H7 (cell line): Measurements from ENCODE around the gene SNX21. TPM values are rescaled to one million over a fixed set of nuclear protein-coding genes. Genes with fewer than 3 reads are reported as not detected.

ENCODE experiments used
- DNase-seq: peaks from one replicate; pipeline ENCODE4 v3.0.0; 2012
- H3K27me3 ChIP-seq: 2 replicates; pipeline ENCODE4 v1.6.0; 2011; ENCODE audit warnings: mild to moderate bottlenecking, low read length; ENCODE audit not compliant: control insufficient read depth, insufficient read depth
- H3K36me3 ChIP-seq: replicated peaks from 2 replicates; pipeline ENCODE4 v1.5.1; 2011; ENCODE audit warnings: low read length; ENCODE audit not compliant: control insufficient read depth, insufficient read depth
- H3K4me3 ChIP-seq: 2 replicates; pipeline ENCODE4 v1.5.1; 2011; ENCODE audit warnings: low read depth, mild to moderate bottlenecking, control low read depth, low read length, moderate library complexity; ENCODE audit not compliant: insufficient read depth
- total RNA-seq: library from RNA; depleted of rRNA; stranded (reverse); fragments of >200 nt; shearing (Covaris generic); gene quantifications from 2 replicates; pipeline ENCODE4 v1.2.3, GENCODE V29; 2014; rRNA removed

SNX21 gene
- total RNA-seq, 1 experiment from 2014 or later, result 22.5 TPM

- peak; percentile 70 for DNase-seq
- Histone ChIP-seq H3K36me3 (peaks cover 9% of the 10 kb centered on the region), H3K4me3 (peak overlapping the region; percentile 85; the same call in 1 of the 2 replicates), H3K27me3 (no peaks in the 10 kb centered on the region; the same call in 1 of the 2 replicates)
These were observed 58.6 kb downstream of the SNX21 start for GRCh38 chr20:45892049-45892825.

Other genes starting within 250 kb of the SNX21 start
- 0.33 TPM in 1 of 2 replicates, not detected in the other for gene WFDC10A, start 204.1 kb upstream of the SNX21 start, total RNA-seq
- gene WFDC9, start 202.5 kb upstream of the SNX21 start, total RNA-seq, result not detected in 2 replicates
- gene WFDC11, start 163.6 kb upstream of the SNX21 start, total RNA-seq, result not detected in 2 replicates
- gene WFDC13, start 131.8 kb upstream of the SNX21 start, total RNA-seq, result not detected in 2 replicates
- gene WFDC10B, start 128.8 kb upstream of the SNX21 start, total RNA-seq, result 0.52 TPM in 1 of 2 replicates, not detected in the other
- gene SPINT4, start 111.5 kb upstream of the SNX21 start, total RNA-seq, result not detected in 2 replicates
- 0.59 TPM in 1 of 2 replicates, not detected in the other for gene WFDC3, start 41.9 kb upstream of the SNX21 start, total RNA-seq
- 21.4 and 24.2 TPM in 2 replicates for gene DNTTIP1, start 41.8 kb upstream of the SNX21 start, total RNA-seq
- 265 and 278 TPM in 2 replicates for gene UBE2C, start 21.2 kb upstream of the SNX21 start, total RNA-seq
- 0.42 and 0.70 TPM in 2 replicates for gene TNNC2, start 6.5 kb upstream of the SNX21 start, total RNA-seq
- gene ACOT8, start 23.6 kb downstream of the SNX21 start, total RNA-seq, result 57.1 and 59.7 TPM in 2 replicates
- 5.4 and 5.7 TPM in 2 replicates for gene ZSWIM3, start 23.8 kb downstream of the SNX21 start, total RNA-seq
- gene ZSWIM1, start 47.4 kb downstream of the SNX21 start, total RNA-seq, result 13.3 and 17.8 TPM in 2 replicates
- 0.41 and 5.1 TPM in 2 replicates for gene SPATA25, start 53.8 kb downstream of the SNX21 start, total RNA-seq
- 8.1 and 10.2 TPM in 2 replicates for gene NEURL2, start 57.4 kb downstream of the SNX21 start, total RNA-seq
- gene CTSA, start 57.5 kb downstream of the SNX21 start, total RNA-seq, result 38.7 and 41.8 TPM in 2 replicates
- 87.3 and 104 TPM in 2 replicates for gene PLTP, start 78.4 kb downstream of the SNX21 start, total RNA-seq
- 22.8 and 28.4 TPM in 2 replicates for gene PCIF1, start 100.9 kb downstream of the SNX21 start, total RNA-seq
- 15.0 and 18.1 TPM in 2 replicates for gene ZNF335, start 138.4 kb downstream of the SNX21 start, total RNA-seq
- gene MMP9, start 175.1 kb downstream of the SNX21 start, total RNA-seq, result 9.8 and 11.6 TPM in 2 replicates
- 1.3 and 4.3 TPM in 2 replicates for gene SLC12A5, start 195.4 kb downstream of the SNX21 start, total RNA-seq